ENCODE data around the gene CHRDL2.

DNA sequence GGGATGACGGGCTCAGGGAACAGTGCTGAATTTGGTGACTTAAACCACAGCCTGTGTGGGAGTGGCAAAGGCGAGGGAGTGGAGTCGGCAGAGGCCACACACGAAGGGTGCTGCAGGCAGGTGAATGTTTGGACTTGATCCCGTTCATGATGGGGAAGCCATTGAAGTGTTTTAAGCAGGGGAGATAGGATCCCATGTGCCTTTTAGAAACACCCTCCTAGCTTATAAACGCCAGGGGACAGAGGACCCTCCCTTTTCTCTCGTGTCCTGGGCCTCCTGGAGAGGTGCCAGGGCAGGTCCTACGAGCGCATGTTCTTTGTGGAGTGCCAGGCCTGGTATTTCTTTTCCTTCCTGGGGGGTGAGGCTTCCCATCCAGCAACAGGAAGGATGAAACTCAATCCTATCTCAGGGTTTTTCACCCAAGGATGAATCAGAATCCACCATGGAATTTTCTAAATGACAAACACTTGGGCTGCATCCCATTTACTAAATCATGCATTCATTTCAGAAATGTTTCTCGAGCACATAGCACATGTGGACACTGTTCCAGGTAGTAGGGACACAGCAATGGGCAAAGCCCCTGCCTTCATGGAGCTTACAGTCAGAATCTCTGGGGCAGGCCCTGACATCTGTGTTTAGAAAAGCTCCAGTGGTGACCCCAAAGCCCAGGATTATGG is 59.6 kb downstream of the CHRDL2 start:
- TF ChIP-seq, protein P1, sequence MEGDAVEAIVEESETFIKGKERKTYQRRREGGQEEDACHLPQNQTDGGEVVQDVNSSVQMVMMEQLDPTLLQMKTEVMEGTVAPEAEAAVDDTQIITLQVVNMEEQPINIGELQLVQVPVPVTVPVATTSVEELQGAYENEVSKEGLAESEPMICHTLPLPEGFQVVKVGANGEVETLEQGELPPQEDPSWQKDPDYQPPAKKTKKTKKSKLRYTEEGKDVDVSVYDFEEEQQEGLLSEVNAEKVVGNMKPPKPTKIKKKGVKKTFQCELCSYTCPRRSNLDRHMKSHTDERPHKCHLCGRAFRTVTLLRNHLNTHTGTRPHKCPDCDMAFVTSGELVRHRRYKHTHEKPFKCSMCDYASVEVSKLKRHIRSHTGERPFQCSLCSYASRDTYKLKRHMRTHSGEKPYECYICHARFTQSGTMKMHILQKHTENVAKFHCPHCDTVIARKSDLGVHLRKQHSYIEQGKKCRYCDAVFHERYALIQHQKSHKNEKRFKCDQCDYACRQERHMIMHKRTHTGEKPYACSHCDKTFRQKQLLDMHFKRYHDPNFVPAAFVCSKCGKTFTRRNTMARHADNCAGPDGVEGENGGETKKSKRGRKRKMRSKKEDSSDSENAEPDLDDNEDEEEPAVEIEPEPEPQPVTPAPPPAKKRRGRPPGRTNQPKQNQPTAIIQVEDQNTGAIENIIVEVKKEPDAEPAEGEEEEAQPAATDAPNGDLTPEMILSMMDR (IDR thresholded peaks at IDR 0.05): no peak
- TF ChIP-seq POLR2AphosphoS5 (IDR thresholded peaks at IDR 0.05) (no peak), POLR2A (IDR thresholded peaks at IDR 0.05) (no peak), EP300 (IDR thresholded peaks at IDR 0.05) (no peak)
